Measurements from ENCODE around the gene WDR46.

WDR46 gene

DNA sequence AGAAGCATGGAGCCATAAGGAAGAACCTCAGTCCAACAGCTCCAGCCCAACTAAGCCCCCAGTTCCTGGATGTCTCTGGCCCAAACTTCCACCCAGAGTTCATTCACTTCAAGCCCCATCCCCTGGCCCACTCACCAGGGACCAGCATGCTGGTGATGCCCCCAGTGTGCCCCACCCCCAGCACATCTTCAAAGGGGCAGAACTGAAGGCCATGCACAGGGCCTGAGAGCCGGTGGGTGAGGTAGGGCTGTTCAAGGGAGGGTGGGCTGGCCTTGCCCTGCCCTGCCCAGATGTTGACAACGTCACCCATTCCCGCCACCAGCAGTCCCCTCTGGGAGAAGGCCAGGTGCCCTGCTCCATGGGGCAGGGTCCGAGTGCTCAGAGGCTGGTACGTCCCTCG lies 8.5 kb downstream of the WDR46 start:
- Histone ChIP-seq H3K27me3 (replicated peaks) (no peaks in the 10 kb centered on the region), H3K4me3 (ENCODE audit: low read depth, low read length) (no peak overlapping the region), H3K36me3 (replicated peaks) (peaks cover 61% of the 10 kb centered on the region), H3K27ac (no peak overlapping the region)
- in situ Hi-C loops (cut with HindIII; ENCODE audit: low pct_ligation_motif_present, low sequenced_read_pairs) = no loop called here
- DNase-seq = no peak
- TF ChIP-seq, protein P1, sequence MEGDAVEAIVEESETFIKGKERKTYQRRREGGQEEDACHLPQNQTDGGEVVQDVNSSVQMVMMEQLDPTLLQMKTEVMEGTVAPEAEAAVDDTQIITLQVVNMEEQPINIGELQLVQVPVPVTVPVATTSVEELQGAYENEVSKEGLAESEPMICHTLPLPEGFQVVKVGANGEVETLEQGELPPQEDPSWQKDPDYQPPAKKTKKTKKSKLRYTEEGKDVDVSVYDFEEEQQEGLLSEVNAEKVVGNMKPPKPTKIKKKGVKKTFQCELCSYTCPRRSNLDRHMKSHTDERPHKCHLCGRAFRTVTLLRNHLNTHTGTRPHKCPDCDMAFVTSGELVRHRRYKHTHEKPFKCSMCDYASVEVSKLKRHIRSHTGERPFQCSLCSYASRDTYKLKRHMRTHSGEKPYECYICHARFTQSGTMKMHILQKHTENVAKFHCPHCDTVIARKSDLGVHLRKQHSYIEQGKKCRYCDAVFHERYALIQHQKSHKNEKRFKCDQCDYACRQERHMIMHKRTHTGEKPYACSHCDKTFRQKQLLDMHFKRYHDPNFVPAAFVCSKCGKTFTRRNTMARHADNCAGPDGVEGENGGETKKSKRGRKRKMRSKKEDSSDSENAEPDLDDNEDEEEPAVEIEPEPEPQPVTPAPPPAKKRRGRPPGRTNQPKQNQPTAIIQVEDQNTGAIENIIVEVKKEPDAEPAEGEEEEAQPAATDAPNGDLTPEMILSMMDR (IDR thresholded peaks at IDR 0.05; ENCODE audit: low read depth, low read length, missing control alignments) = no peak

DNA sequence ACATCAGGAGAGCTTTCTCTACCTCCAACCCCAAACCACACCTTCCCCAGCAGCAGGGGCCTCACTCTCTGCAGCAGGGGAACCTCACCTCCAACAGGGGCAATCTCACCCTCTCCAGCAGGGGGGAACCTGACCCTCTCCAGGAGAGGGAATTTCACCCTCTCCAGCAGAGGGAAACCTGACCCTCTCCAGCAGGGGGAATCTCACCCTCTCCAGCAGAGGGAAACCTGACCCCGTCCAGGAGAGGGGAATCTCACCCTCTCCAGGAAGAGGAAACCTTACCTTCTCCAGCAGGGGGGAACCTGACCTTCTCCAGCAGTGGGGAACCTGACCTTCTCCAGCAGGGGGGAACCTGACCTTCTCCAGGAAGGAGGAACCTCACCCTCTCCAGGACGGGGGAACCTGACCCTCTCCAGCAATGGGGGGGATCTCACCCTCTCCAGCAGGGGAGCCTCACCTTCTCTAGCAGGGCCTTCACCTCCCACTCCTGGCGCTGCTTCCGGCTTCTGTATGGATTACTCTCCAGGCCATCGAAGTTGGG lies 9.0 kb downstream of the WDR46 start:
- no peak overlapping the region for H3K27ac ChIP-seq
- DNase-seq = peak; percentile 43
- no peak overlapping the region for H3K4me3 ChIP-seq (ENCODE audit: low read depth, low read length)
- in situ Hi-C loops (cut with HindIII; ENCODE audit: low pct_ligation_motif_present, low sequenced_read_pairs) = no loop called here
- H3K27me3 ChIP-seq (replicated peaks) = no peaks in the 10 kb centered on the region
- TF ChIP-seq, protein P1 (IDR thresholded peaks at IDR 0.05; ENCODE audit: low read depth, low read length, missing control alignments) = peak; percentile 89
- H3K36me3 ChIP-seq (replicated peaks) = peaks cover 62% of the 10 kb centered on the region

DNA sequence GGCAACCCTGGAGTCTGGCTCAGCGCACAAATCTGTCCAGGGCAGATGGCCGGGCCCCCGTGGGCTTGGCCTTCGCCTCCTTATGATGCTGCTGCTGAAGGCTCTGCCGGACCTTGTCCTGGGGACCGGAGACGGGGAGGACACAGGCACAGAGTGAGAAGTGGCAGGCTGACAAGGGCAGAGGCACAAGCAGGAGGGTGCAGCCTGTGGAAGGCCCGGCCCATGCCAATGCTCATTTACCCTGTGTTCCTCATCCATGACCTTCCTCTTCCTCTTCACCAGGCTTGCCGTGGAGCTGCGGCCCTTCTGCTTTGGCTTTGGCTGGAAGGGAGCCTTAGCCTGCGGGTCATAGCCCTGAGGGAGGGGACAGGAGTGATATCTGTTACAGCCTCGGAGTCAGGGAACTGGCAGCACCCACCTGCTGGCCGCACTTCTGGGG lies 9.8 kb downstream of the WDR46 start:
- TF ChIP-seq, protein P1 (IDR thresholded peaks at IDR 0.05; ENCODE audit: low read depth, low read length, missing control alignments) = no peak
- no peak overlapping the region for H3K27ac ChIP-seq

DNA sequence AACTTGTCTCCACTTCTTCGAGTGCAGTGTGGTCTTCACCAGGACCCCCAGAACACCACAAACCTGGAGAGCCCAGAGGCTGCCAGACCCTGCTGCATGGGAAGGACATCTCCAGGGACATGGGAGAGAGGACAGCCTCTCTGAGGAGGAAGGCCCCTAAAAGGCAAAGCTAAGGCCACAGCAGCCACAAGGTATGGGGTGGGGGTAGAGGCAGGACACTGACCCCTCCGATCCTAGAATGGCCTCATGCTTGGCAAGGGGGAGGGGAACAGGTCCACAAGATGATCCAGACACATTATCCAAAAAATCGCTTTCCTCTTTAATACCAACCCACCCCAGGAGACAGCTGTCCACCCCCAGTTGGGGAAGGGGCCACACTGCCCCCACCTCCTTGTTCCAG lies 10.2 kb downstream of the WDR46 start:
- TF ChIP-seq, protein P1 (IDR thresholded peaks at IDR 0.05; ENCODE audit: low read depth, low read length, missing control alignments) = no peak
- Histone ChIP-seq H3K4me3 (ENCODE audit: low read depth, low read length) (no peak overlapping the region), H3K36me3 (replicated peaks) (peaks cover 73% of the 10 kb centered on the region), H3K27ac (no peak overlapping the region), H3K27me3 (replicated peaks) (no peaks in the 10 kb centered on the region)
- no peak for DNase-seq
- in situ Hi-C loops (cut with HindIII; ENCODE audit: low pct_ligation_motif_present, low sequenced_read_pairs) = no loop called here

More for the DNA sequence above, 9.8 kb downstream of the WDR46 start:
- Histone ChIP-seq H3K27me3 (replicated peaks) (no peaks in the 10 kb centered on the region), H3K36me3 (replicated peaks) (peaks cover 69% of the 10 kb centered on the region), H3K4me3 (ENCODE audit: low read depth, low read length) (no peak overlapping the region)
- no peak for DNase-seq
- in situ Hi-C loops (cut with HindIII; ENCODE audit: low pct_ligation_motif_present, low sequenced_read_pairs) = no loop called here

DNA sequence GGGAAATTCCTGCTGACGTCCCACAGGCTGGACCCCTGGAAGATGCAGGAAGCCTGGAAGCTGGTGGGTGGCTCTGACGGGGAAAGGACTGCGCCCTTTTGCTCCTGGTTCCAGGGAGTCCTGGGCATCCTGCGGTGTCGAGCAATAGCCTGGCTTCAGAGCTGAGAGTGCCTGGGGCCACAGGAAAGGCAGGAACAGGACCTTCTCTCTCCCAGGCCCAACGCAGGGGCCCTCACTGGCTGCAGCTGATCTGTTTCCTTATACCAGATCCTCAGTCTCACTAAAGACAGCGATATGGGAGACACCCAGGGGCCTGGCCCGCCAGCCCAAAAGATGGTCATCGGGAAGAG lies 10.7 kb downstream of the WDR46 start:
- in situ Hi-C loops (cut with HindIII; ENCODE audit: low pct_ligation_motif_present, low sequenced_read_pairs) = no loop called here
- no peak overlapping the region for H3K4me3 ChIP-seq (ENCODE audit: low read depth, low read length)
- TF ChIP-seq, protein P1 (IDR thresholded peaks at IDR 0.05; ENCODE audit: low read depth, low read length, missing control alignments) = no peak
- no peaks in the 10 kb centered on the region for H3K27me3 ChIP-seq (replicated peaks)
- no peak overlapping the region for H3K27ac ChIP-seq
- no peak for DNase-seq
- H3K36me3 ChIP-seq (replicated peaks) = peaks cover 73% of the 10 kb centered on the region

Measured in brain microvascular endothelial cell (primary cell).